GM19452 (cell line): ENCODE measurements around the gene SLC27A1.

Experiments
- ATAC-seq: cut with Tn5 transposase; IDR thresholded peaks from one replicate; pipeline ENCODE4 v1.9.1; 2021; ENCODE audit not compliant: unreplicated experiment

The SLC27A1 gene

GRCh38 chr19:17470068-17470841 is at the start of gene SLC27A1:
Gene SLC27A1 (plus strand): TSS chr19:17470524. CDS start chr19:17470541, 17 bp downstream.
- ATAC-seq, result peak; percentile 72

DNA sequence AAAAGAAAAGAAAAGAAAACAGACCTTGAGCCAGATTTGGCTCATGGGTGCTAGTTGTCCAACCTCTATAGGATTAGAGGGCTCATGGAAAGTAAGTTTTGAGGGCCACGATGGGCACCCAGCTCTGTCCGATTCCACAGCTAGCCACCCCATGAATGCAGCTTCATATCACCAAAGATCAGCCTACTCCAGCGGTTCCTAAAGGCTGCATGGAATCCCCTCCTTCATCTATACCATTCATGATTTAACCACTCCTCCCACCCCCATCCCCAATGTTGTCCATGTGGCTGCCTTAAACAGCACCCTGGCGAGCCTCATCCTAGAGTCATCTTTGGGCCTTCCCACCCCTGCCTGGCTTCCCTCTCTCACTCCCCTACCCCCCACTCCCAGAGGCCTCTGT is 48.4 kb upstream of the SLC27A1 start:
- ATAC-seq, result no peak

GRCh38 chr19:17423429-17424208 is 46.7 kb upstream of the SLC27A1 start:
- ATAC-seq, result no peak

DNA sequence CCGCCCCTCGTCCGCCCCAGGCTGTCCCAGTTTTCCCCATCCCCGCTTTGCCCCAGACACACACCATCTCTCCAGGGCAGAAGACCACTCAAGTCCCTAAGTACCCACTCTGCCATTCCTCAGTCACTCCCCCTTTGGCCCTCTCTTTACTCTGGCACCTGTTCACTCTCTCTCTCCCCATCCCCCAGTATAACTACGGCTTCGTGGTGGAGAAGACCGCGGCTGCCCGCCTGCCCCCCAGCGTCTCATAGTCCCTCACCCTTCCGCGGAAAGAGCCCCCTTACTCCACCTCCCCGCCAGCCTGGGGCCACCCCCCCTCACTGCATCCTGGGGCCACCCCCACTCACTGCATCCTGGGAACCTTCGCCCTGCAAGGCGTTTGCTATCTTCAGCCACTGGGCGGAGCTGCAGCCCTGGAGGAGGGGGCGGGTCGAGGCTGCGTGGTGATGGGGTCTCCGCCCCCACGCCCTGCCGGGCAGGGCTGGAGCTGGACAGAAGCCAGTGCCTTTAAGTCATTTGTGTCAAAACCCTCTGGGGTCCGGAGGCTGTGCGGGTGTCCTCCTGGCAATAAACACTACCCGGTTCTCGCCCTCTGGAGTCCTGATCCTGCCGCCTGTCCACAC is 45.5 kb upstream of the SLC27A1 start:
- no peak for ATAC-seq

DNA sequence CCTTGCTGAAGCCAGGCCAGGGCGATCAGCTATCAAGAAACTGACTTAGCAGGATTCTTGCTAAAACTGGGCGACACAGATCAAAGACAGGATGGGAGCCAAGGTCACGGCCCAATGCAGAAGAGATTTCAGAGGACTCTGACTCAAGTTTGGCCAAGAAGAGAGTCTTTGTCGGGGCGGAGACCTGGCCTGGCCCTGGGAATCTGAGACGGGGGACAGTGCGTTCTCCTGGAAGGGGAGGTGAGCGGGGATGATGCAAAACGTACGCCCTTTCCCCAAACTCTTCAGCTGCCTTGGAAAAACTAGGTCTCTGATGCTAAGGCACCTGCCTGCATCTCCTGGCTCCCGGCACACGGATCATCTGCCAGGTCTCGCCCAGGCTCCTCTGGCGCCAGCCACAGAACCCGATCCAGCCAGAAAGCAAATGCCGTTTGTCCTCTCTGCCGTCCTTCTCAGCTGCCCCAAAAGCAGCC is 40.6 kb upstream of the SLC27A1 start:
- no peak for ATAC-seq

DNA sequence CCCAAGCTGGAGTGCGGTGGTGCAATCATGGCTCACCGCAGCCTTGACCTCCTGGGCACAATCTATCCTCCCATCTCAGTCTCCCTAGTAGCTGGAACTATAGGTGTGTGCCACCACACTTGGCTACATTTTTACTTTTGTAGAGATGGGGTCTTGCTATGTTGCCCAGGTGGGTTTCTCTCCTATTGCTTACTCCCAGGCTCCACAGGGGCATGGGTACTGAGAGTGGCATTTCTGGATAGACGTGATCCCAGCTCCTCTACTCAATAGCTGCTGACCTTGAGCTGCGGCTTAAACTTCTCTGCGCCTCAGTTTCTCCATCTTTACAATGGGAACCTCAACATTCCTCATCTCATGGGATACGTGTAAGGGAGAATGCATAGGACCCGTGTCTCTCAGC is 38.9 kb upstream of the SLC27A1 start:
- ATAC-seq, result no peak

DNA sequence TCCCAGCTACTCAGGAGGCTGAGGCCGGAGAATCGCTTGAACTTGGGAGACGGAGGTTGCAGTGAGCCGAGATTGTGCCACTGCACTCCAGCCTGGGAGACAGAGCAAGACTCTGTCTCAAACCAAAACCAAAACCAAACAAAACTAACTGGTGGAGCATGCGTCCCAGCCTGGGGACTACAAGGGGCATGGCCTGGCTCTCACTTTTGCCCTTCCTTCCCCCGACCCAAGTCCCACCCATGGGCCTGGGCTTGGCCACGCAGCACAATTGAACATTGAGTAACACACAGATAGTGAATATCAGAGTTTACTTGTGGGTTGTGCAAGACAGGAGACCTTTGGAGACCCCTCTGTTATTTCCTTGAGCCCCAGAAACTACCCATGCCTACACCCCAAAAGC is 35.1 kb upstream of the SLC27A1 start:
- no peak for ATAC-seq

DNA sequence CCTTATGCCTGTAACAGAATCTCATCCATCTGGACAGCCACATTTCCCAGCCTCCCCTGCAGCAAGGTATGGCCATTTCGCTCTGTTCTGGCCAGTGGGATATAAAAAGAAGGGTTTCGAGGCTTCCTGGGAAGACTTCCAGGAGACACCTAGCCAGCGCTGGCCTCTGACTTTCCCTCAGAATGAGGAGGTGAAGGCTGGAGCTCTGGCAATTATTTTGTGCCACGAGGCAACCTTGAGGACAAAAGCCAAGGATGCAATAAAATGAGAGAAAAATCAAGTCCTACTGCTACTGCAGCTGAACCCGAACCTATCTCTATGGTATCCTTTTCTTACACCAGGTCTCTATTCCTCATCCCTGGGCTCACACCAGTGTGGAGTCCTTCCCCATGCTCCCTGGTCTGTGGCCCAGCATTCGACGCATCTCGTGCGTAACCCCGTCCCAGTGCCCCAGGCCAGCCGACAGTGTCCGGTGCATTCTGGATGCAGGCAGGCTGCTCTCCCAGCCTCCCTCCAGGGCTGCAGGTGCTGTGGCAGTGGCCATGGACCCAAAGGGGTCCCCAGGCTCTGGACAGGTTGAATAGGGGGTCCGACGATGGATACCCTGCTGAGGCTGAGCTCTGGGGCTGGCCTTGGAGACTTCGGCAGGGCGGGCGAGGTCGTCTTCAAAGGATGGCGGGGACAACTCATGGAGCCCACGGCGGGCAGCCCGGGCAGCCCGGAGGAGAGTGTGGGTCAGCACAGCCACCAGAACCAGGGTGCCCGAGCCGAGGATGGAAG is 34.0 kb upstream of the SLC27A1 start:
- ATAC-seq, result no peak

DNA sequence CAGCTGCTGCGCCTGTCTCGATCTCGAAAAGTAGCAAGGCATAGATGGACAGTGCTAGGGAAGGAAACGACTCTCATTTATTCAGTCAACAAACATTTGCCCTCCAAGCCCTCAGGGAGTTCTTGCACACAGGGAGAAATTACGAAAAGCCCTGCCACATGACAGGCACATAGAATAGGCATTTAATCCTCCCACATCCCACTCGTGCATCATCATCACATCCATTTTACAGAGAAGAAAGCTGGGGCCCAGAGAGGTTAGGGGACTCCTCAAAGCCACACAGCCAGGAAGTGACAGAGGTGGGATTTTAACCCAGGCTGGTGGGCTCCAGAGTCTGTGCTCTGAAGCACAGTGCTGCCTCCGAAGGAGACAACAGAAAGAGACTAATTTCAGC is 33.5 kb upstream of the SLC27A1 start:
- no peak for ATAC-seq

DNA sequence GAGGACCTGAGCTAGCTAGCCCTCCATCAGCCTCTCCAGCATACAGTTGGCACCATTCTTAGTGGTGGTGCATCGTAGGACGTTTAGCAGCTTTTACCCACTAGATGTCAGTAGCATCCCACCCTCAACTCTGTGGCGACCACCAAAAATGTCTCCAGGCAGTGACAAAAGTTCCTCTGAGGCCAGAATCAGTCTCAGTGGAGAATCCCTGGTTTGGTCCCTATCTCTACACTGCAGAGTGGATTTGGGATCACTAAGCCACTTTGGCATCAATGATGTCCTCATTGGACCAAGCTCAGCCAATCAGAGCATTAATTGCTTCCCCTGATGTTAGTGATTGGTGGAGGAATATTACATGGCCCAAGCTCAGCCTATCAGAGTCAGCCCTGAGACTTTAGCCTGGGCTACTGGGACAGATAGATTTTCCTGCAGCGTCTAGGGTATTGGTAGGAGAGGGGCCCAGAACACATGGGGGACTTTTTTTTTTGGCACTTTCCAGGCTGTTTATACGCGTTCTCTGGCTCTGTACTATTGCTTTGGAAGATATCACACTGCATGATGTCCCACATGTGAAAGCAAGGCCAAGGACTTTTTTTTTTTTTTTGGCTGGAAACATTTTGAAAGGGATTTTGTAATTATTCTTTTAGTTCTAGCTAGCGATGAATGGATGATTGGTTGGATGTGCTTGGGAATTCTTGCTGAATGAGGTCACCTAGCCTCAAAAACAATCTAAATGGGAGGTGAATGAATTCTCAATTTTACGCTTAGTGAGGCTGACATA is 28.9 kb upstream of the SLC27A1 start:
- ATAC-seq, result no peak

- ATAC-seq, result no peak
Observed at GRCh38 chr19:17445526-17446165, 24.7 kb upstream of the SLC27A1 start.

GRCh38 chr19:17447704-17448130 is 22.6 kb upstream of the SLC27A1 start:
- ATAC-seq, result no peak

DNA sequence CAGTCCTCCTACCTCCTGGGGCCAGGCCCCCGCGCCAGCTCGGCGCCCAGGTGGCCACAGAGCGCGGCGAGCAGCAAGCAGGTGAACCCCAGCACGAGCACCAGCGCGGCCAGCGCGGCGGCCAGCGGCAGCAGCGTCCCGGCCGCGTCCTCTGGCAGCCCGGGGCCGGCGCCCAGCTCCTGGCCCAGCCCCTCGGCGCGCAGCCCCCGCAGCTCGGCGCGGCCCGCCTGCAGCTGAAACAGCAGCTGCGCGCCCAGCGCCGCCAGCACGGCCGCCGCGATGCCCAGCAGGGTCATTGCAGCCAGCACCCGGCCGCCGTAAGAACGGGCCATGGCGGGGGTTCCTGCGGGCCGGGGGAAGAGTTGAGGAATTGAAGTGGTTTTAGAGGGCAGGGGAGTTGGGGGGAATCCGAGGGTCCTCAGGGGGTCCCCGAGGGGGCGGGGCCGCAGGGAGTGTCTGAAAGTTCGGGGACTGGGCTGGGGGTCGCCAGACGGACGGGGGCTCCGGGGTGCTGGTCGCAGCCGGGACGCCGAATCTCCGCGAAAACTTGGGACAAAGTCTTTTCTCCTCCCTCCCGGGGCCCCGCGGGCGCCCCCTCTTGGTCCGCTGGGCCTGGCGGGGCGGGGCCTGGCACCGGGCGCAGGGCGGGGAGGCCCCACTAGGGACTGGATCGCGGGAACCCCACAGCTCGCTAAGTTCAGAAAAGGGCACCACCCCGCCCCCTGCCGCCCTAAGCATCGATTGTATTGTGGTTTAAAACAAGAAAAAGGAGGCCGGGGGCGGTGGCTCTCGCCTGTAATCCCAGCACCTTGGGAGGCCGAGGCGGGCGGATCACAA is 22.0 kb upstream of the SLC27A1 start, which contains the start of gene TMEM221:
Gene TMEM221 (minus strand): TSS at position 538 of the 837 bp plus-strand sequence. CDS start 206 bp downstream, at position 332.
- ATAC-seq, result no peak

GRCh38 chr19:17450264-17451075 is 19.9 kb upstream of the SLC27A1 start:
- no peak for ATAC-seq

DNA sequence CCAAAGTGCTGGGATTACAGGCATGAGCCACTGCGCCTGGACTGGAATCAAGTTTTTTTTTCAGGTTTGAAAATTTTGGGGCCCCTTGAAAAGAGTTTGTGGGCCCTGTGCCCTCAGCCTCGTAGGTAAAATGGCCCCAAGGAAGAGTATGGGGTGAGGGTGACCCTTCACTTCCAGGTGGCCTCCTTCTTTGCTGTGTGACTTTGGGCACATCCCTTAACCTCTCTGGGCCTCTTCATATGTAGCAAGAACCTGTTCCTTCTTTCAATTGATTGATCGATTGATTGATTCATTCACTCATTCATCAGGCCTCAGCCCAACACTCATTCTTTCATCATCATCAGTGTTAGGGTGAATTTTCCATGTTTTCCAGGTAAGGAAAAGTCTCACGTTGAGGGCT is 18.5 kb upstream of the SLC27A1 start:
- no peak for ATAC-seq

GRCh38 chr19:17454576-17455071 is 15.7 kb upstream of the SLC27A1 start:
- no peak for ATAC-seq

DNA sequence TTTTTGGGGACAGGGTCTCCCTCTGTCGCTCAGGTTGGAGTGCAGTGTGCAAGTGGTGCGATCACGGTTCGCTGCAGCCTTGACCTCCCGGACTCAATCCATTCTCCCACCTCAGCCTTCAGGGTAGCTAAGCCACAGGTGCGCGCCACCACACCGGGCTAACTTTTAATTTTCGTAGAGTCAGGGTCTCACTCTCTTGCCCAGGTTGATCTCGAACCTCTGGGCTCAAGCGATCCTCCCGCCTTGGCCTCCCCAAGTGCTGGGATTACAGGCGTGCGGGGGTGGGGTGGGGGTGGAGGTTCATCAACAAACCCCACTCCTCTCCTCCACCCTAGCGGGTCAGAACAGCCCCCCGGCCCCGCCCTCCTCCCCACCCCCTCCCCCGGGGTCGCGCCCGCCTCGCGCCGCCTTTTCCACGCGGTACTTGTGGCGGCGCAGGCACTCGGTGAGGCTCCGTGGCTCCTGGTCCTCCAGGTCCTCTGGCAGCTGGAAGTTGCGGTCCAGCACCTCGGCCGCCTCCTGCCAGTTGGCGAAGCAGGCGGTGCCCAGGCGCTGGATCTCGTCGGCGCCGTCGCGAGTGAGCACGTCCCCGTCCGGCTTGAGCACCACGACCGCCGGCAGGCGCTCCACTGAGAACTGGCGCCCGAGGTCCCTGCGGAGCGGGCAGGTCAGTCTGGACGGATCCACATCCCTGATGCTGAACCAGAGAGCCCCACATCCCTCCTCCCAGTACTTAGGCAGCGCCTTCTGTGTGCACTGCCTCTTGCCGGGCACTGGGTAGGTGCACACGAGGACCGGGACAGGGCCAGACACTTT is 14.8 kb upstream of the SLC27A1 start:
- ATAC-seq, result no peak
